Measurements from ENCODE around the gene EEFSEC.

GRCh38 chr3:128339491-128340012 lies 186.3 kb downstream of the EEFSEC start:
- TF ChIP-seq CTCF (IDR thresholded peaks at IDR 0.05) (no peak), EP300 (IDR thresholded peaks at IDR 0.05) (no peak)
